B cell (primary cell): ENCODE results near the gene AUTS2. TPM values are rescaled to one million over a fixed set of nuclear protein-coding genes. Genes with fewer than 3 reads are reported as not detected.

ENCODE experiments used
- ATAC-seq: fragments of 200-7000 bp; cut with Tn5 transposase; one replicate; pipeline ENCODE4 v1.10.0; 2021; ENCODE audit warnings: low read depth, mild to moderate bottlenecking, moderate number of reproducible peaks, moderate library complexity
- CTCF ChIA-PET: fragments of 350-600 bp; sonication (Branson Sonifier 250); formaldehyde crosslinking; loops from one replicate; lab custom pipeline; 2021; ENCODE audit warnings: antibody characterized with exemption, inconsistent platforms; lab: Charles Lee
- POLR2A ChIA-PET: fragments of 350-600 bp; sonication (Branson Sonifier 250); formaldehyde crosslinking; loops from one replicate; lab custom pipeline; 2021; ENCODE audit warnings: antibody characterized with exemption; lab: Charles Lee
- DNase-seq: peaks from one replicate; pipeline ENCODE4 v3.0.0; 2013
- H2AFZ ChIP-seq: 2 replicates; pipeline ENCODE4 v1.6.1; 2012; ENCODE audit warnings: mild to moderate bottlenecking, low read depth, low read length; ENCODE audit not compliant: insufficient read depth, poor library complexity, severe bottlenecking
- H3K27ac ChIP-seq, 2 donors: 1 replicate in 1 of 2; 2 replicates in 1 of 2; pipeline ENCODE4 v1.5.1; 2012 to 2013; ENCODE audit warnings: low read length in 2 of 2, mild to moderate bottlenecking in 2 of 2, moderate library complexity in 1 of 2
- H3K27me3 ChIP-seq, 4 experiments: fragments of 200-600 bp in 1 of 4; sonication (generic) in 1 of 4; replicated peaks in 1 of 4; 1 replicate in 2 of 4; 2 replicates in 2 of 4; pipeline versions ENCODE4 v1.6.1 to v1.7.0; 2013 to 2016; ENCODE audit warnings: low read length in 3 of 4, mild to moderate bottlenecking in 2 of 4, mixed read lengths in 1 of 4, moderate library complexity in 1 of 4; ENCODE audit not compliant: insufficient read depth in 4 of 4, control insufficient read depth in 3 of 4; ENCODE audit errors: control extremely low read depth in 1 of 4
- H3K36me3 ChIP-seq, 2 experiments: replicated peaks in 1 of 2; 1 replicate in 1 of 2; 2 replicates in 1 of 2; pipeline versions ENCODE4 v1.6.1 to v1.7.1; 2013; ENCODE audit warnings: low read length in 1 of 2; ENCODE audit not compliant: insufficient read depth in 2 of 2, control insufficient read depth in 1 of 2; ENCODE audit errors: control extremely low read depth in 1 of 2, extremely low read depth in 1 of 2
- H3K4me1 ChIP-seq, 2 donors: fragments of 200-600 bp in 1 of 2; sonication (generic) in 1 of 2; 1 replicate in 1 of 2; 2 replicates in 1 of 2; pipeline versions ENCODE4 v1.5.1 to v1.6.1; 2013 to 2017; ENCODE audit warnings: low read length in 2 of 2; ENCODE audit not compliant: control insufficient read depth in 2 of 2, insufficient read depth in 2 of 2
- H3K4me2 ChIP-seq: replicated peaks from 2 replicates; pipeline ENCODE3; 2012; ENCODE audit warnings: mild to moderate bottlenecking, low read depth, low read length; ENCODE audit not compliant: poor library complexity, severe bottlenecking
- H3K4me3 ChIP-seq, 5 experiments: fragments of 200-600 bp in 1 of 5; sonication (generic) in 1 of 5; 1 replicate in 3 of 5; 2 replicates in 2 of 5; pipeline versions ENCODE4 v1.5.1 to v1.7.0; 2011 to 2016; ENCODE audit warnings: low read length in 4 of 5, mild to moderate bottlenecking in 4 of 5, low read depth in 2 of 5, control low read depth in 1 of 5, moderate library complexity in 1 of 5; ENCODE audit not compliant: insufficient read depth in 1 of 5; ENCODE audit errors: control extremely low read depth in 1 of 5, extremely low read depth in 1 of 5
- H3K79me2 ChIP-seq: fragments of 200-600 bp; sonication (generic); one replicate; pipeline ENCODE4 v1.6.0; 2016; ENCODE audit warnings: low read length; ENCODE audit not compliant: control insufficient read depth, insufficient read depth
- H3K9ac ChIP-seq: fragments of 200-600 bp; sonication (generic); 2 replicates; pipeline ENCODE4 v1.6.1; 2017; ENCODE audit warnings: mild to moderate bottlenecking, low read length, moderate library complexity
- H3K9me3 ChIP-seq, 3 donors: one replicate each; pipeline versions ENCODE4 v1.6.1 to v1.7.1; 2013; ENCODE audit warnings: low read length in 2 of 3; ENCODE audit not compliant: control insufficient read depth in 2 of 3, insufficient read depth in 1 of 3; ENCODE audit errors: control extremely low read depth in 1 of 3
- H4K20me1 ChIP-seq: 2 replicates; pipeline ENCODE4 v1.6.0; 2012; ENCODE audit warnings: mild to moderate bottlenecking, low read length; ENCODE audit not compliant: insufficient read depth, control insufficient read depth, poor library complexity, severe bottlenecking
- H3K27ac Mint-ChIP-seq: one replicate; pipeline ENCODE4 v1.8.0; 2021; ENCODE audit warnings: mixed read lengths
- H3K27me3 Mint-ChIP-seq: one replicate; pipeline ENCODE4 v1.8.0; 2021; ENCODE audit warnings: mixed read lengths
- H3K4me1 Mint-ChIP-seq: one replicate; pipeline ENCODE4 v1.8.0; 2021; ENCODE audit warnings: mixed read lengths
- H3K4me3 Mint-ChIP-seq: one replicate; pipeline ENCODE4 v1.8.0; 2021; ENCODE audit warnings: mixed read lengths
- H3K9me3 Mint-ChIP-seq: one replicate; pipeline ENCODE4 v1.8.0; 2022; ENCODE audit warnings: mixed read lengths; ENCODE audit not compliant: insufficient read depth
- EZH2 ChIP-seq: IDR thresholded peaks from 2 replicates; pipeline ENCODE4 v1.6.1; 2012; ENCODE audit warnings: borderline replicate concordance, low read depth, mild to moderate bottlenecking, moderate library complexity, low read length; ENCODE audit not compliant: insufficient read depth, poor library complexity, severe bottlenecking
- WGBS: methylation state at CpG from one replicate; pipeline ENCODE4 v1.1.5; 2013; ENCODE audit warnings: missing lambda C conversion rate; ENCODE audit not compliant: insufficient coverage; 5-methylcytosine and 5-hydroxymethylcytosine counted together
- intact Hi-C: fragments of 100-400 bp; cut with micrococcal nuclease; formaldehyde crosslinking; loops from one replicate; pipeline ENCODE4 v1.10.0; 2022
- polyA plus RNA-seq: library from polyadenylated mRNA; depleted of rRNA; stranded (reverse); fragments of >200 nt; gene quantifications from 2 replicates; pipeline ENCODE4 v1.2.3, GENCODE V29; 2012
- total RNA-seq, 2 donors: library from RNA; stranded (reverse); fragments of 120-200 nt in 1 of 2; gene quantifications; 1 replicate in 1 of 2; 2 replicates in 1 of 2; pipeline versions ENCODE4 v1.2.3 to v1.2.4, GENCODE V29; 2013 to 2022
- TF ChIP-seq, protein P1 (sequence below): fragments of 200-600 bp; IDR thresholded peaks from one replicate; pipeline ENCODE4 v1.8.0; 2022; ENCODE audit warnings: antibody characterized with exemption, mild to moderate bottlenecking

AUTS2 gene
- total and polyA plus RNA-seq, 2 donors (not counting 1 experiment from before 2014, with no cell fraction given): 22.3 to 35.0 TPM

DNA sequence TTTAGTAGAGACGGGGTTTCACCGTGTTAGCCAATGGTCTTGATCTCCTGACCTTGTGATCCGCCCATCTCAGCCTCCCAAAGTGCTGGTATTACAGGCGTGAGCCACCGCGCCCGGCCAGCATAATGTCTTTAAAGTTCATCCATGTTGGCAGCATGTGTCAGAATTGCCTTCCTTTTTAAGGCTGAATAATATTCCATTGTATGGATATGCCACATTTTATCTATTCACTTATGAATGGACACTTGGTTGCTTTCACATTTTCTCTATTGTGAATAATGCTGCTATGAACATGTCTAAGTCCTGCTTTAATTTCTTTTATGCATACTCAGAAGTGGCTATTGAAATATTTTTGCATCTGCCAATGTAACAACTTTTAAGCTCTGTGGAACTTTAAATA lies 779.7 kb downstream of the AUTS2 start:
- no peak overlapping the region for H3K4me2 ChIP-seq
- H3K9me3 ChIP-seq: peaks cover 0 to 4% (median 0%) of the 10 kb centered on the region in 3 donors
- H3K4me3 ChIP-seq: no peak overlapping the region
- CTCF ChIA-PET: no interaction called here
- H3K27ac ChIP-seq: no peak overlapping the region
- no peaks in the 10 kb centered on the region for H4K20me1 ChIP-seq
- no peaks in the 10 kb centered on the region for H3K36me3 ChIP-seq
- Mint-ChIP-seq H3K4me1 (no peaks in the 10 kb centered on the region), H3K4me3 (no peak overlapping the region), H3K9me3 (no peaks in the 10 kb centered on the region), H3K27me3 (no peaks in the 10 kb centered on the region), H3K27ac (no peak overlapping the region)
- no peak for TF ChIP-seq EZH2
- TF ChIP-seq, protein P1, sequence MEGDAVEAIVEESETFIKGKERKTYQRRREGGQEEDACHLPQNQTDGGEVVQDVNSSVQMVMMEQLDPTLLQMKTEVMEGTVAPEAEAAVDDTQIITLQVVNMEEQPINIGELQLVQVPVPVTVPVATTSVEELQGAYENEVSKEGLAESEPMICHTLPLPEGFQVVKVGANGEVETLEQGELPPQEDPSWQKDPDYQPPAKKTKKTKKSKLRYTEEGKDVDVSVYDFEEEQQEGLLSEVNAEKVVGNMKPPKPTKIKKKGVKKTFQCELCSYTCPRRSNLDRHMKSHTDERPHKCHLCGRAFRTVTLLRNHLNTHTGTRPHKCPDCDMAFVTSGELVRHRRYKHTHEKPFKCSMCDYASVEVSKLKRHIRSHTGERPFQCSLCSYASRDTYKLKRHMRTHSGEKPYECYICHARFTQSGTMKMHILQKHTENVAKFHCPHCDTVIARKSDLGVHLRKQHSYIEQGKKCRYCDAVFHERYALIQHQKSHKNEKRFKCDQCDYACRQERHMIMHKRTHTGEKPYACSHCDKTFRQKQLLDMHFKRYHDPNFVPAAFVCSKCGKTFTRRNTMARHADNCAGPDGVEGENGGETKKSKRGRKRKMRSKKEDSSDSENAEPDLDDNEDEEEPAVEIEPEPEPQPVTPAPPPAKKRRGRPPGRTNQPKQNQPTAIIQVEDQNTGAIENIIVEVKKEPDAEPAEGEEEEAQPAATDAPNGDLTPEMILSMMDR: no peak
- no peaks in the 10 kb centered on the region for H3K79me2 ChIP-seq
- H3K9ac ChIP-seq: no peak overlapping the region
- H3K4me1 ChIP-seq: no peaks in the 10 kb centered on the region
- ATAC-seq: no peak
- H3K27me3 ChIP-seq: no peaks in the 10 kb centered on the region
- intact Hi-C loops: no loop called here
- no peak for DNase-seq
- H2AFZ ChIP-seq: no peak overlapping the region
- WGBS: 100% methylated on average over 4 of the region's 7 CpGs
- POLR2A ChIA-PET: no interaction called here

- H3K4me1 ChIP-seq: no peaks in the 10 kb centered on the region
- ChIA-PET POLR2A (no interaction called here), CTCF (no interaction called here)
- H3K4me3 ChIP-seq: no peak overlapping the region
- intact Hi-C loops: no loop called here
- H3K36me3 ChIP-seq: no peaks in the 10 kb centered on the region
- no peaks in the 10 kb centered on the region for H3K79me2 ChIP-seq
- peaks cover 0 to 4% (median 0%) of the 10 kb centered on the region in 3 donors for H3K9me3 ChIP-seq
- no peak overlapping the region for H2AFZ ChIP-seq
- H3K27ac ChIP-seq: no peak overlapping the region
- Mint-ChIP-seq H3K9me3 (no peaks in the 10 kb centered on the region), H3K27ac (no peak overlapping the region), H3K27me3 (no peaks in the 10 kb centered on the region), H3K4me1 (no peaks in the 10 kb centered on the region), H3K4me3 (no peak overlapping the region)
- no peak overlapping the region for H3K4me2 ChIP-seq
- no peak overlapping the region for H3K9ac ChIP-seq
- DNase-seq (no peak), ATAC-seq (no peak)
- no peaks in the 10 kb centered on the region for H4K20me1 ChIP-seq
- 96% methylated on average over 4 of the region's 9 CpGs for whole genome bisulfite sequencing
- no peaks in the 10 kb centered on the region for H3K27me3 ChIP-seq
- TF ChIP-seq, protein P1: no peak
- no peak for TF ChIP-seq EZH2
These were observed 780.9 kb downstream of the AUTS2 start for GRCh38 chr7:70379210-70379609.
